ENCODE measurements around the gene PLCB4.

Gene PLCB4

DNA sequence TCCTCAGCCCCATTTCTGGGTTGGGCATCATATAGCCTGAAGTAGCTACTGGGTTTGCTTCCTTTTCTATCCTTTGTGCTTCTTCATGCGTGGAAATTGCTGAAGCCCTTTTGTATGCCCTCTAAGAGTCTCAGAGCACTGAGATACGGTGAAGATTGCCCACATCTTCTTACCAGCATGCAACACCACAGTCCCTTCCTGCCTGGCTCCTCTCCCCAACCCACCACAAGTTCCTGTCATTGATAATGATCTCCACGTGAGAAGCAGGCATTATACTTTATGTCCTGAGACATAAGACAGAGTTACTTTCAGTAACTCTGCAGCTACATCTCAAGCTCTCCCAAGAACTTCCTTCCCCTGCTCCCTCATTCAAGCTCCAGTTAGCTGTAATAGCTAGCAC is 15.8 kb upstream of the PLCB4 start:
- TF ChIP-seq, protein P1, sequence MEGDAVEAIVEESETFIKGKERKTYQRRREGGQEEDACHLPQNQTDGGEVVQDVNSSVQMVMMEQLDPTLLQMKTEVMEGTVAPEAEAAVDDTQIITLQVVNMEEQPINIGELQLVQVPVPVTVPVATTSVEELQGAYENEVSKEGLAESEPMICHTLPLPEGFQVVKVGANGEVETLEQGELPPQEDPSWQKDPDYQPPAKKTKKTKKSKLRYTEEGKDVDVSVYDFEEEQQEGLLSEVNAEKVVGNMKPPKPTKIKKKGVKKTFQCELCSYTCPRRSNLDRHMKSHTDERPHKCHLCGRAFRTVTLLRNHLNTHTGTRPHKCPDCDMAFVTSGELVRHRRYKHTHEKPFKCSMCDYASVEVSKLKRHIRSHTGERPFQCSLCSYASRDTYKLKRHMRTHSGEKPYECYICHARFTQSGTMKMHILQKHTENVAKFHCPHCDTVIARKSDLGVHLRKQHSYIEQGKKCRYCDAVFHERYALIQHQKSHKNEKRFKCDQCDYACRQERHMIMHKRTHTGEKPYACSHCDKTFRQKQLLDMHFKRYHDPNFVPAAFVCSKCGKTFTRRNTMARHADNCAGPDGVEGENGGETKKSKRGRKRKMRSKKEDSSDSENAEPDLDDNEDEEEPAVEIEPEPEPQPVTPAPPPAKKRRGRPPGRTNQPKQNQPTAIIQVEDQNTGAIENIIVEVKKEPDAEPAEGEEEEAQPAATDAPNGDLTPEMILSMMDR (IDR thresholded peaks at IDR 0.05; ENCODE audit: low read depth, low read length, missing control alignments): no peak
- no peak for DNase-seq (ENCODE audit: extremely low read depth, low read depth)

DNA sequence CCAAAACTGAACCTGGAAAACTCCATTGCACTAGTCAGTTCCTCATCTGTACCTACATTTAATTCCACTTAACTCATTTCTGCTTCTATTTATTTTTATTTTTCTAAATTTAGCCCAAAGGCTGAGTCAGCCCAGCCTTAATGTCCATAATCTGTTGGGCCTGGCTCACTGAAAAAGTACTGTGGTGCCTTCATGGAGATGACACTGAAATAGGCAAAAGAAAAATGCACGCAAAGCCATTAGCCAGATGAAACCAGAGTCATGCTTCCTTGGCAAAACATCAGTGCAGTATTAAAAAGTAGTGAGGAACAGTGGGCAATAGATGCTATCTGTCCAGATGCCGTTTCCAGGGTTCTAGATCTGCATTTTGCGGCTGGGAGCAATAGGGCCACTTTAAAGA is 14.7 kb upstream of the PLCB4 start:
- no peak overlapping the region for H3K4me3 ChIP-seq (replicated peaks; ENCODE audit: low read depth, low read length)
- DNase-seq (ENCODE audit: extremely low read depth, low read depth): no peak
- TF ChIP-seq, protein P1 (IDR thresholded peaks at IDR 0.05; ENCODE audit: low read depth, low read length, missing control alignments): no peak

More for the DNA sequence above, 15.8 kb upstream of the PLCB4 start:
- no peak overlapping the region for H3K4me3 ChIP-seq (replicated peaks; ENCODE audit: low read depth, low read length)

DNA sequence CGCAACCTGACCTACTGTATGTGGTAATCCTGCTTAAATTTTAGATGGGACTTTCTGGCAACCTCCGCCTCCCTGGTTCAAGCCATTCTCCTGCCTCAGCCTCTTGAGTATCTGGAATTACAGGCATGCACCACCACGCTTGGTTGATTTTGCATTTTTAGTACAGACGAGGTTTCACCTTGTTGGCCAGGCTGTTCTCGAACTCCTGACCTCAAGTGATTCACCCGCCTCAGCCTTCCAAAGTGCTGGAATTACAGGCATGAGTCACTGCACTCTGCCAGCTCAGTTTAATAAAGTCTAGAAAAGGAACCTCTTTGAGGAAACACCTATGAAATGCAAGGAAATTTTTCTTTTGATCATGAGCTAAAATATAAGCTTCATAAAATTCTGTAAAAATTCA is 9.0 kb upstream of the PLCB4 start:
- no peak overlapping the region for H3K4me3 ChIP-seq (replicated peaks; ENCODE audit: low read depth, low read length)
- no peak for DNase-seq (ENCODE audit: extremely low read depth, low read depth)

DNA sequence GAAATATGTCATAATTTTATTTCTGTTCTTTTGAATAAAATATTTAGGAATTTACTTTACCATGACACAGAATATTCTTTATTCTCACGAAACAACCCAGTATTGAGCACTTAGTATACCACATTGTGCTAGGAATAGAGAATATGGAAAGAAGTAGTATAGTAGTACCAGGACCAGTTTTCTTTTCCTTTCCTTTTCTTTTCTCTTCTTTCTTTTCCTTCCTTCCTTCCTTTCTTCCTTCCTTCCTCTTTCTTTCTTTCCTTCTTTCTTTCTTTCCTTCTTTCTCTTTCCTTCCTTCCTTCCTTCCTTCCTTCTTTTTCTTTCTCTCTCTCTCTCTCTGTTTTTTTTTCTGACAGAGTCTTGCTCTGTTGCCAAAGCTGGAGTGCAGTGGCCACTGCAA is 7.5 kb upstream of the PLCB4 start:
- TF ChIP-seq, protein P1 (IDR thresholded peaks at IDR 0.05; ENCODE audit: low read depth, low read length, missing control alignments): no peak
- H3K4me3 ChIP-seq (replicated peaks; ENCODE audit: low read depth, low read length): no peak overlapping the region
- DNase-seq (ENCODE audit: extremely low read depth, low read depth): no peak

More for the DNA sequence above, 9.0 kb upstream of the PLCB4 start:
- TF ChIP-seq, protein P1 (IDR thresholded peaks at IDR 0.05; ENCODE audit: low read depth, low read length, missing control alignments): no peak

DNA sequence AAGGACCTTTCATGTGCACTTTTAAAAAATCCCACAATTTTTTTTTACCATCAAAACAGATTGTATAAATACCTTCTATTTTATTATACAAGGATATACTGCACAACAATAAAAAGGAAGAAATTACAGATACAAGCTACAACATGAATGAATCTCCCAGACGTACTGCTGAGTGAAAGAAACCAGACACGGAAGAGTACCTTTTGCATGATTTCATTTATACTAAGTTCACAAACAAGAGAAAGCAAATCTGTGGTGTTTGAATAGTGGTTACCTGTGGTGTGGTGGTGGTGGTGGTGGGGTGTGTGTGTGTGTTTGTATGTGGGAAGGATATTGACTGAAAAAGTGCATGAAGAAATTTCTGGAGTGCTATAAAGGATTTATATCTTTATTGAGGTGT is 6.8 kb upstream of the PLCB4 start:
- TF ChIP-seq, protein P1 (IDR thresholded peaks at IDR 0.05; ENCODE audit: low read depth, low read length, missing control alignments): no peak
- no peak overlapping the region for H3K4me3 ChIP-seq (replicated peaks; ENCODE audit: low read depth, low read length)
- no peak for DNase-seq (ENCODE audit: extremely low read depth, low read depth)

DNA sequence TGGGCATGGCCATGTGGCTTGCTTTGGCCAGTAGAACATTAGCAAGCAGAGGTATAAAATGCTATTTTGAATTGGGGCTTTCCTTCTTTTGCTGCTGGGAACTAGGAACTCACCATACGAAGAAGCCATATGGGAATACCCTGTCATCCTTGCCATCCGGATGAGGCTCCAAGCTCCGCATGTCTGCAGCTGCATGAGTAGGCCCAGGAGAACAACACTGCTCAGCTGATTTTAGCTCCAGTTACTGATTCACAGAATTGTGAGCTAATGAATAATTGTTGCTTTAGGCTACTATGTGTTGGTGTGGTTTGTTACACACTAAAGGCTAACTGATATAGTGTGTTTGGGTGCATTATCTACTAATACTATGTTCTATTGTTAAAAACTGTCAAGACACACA is 2.7 kb upstream of the PLCB4 start:
- DNase-seq (ENCODE audit: extremely low read depth, low read depth): no peak
- no peak overlapping the region for H3K4me3 ChIP-seq (replicated peaks; ENCODE audit: low read depth, low read length)
- TF ChIP-seq, protein P1 (IDR thresholded peaks at IDR 0.05; ENCODE audit: low read depth, low read length, missing control alignments): no peak

DNA sequence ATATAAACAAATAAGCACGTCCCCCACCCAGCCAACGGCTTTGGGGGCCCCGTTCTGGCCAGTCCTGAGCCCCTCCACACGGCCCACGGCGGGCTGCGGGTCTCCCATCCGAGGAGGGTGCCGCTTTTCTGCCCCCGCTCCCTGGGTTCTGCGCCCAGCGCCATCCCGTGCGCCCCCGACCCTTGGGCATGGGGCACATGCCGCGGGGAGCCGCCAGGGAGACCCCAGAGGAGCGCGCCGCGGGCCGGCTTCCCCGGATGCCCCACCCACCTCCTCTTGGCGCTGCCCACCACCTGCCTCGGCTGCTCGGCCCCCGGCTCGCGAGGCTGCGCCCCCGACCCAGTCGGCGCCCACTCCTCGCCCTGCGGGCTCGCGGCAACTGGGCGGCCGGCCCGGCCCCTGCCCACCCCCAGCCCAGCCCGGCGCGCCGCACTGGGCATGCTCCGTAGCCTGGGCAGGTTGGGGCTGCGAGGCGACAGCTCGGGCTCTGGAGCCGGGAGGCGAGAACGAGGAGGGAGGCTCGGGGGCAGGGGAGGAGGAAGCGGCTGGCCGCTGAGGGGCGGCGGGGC is 570 bp upstream of the PLCB4 start:
- TF ChIP-seq, protein P1 (IDR thresholded peaks at IDR 0.05; ENCODE audit: low read depth, low read length, missing control alignments): no peak
- DNase-seq (ENCODE audit: extremely low read depth, low read depth): no peak
- peak overlapping the region; percentile 67 for H3K4me3 ChIP-seq (replicated peaks; ENCODE audit: low read depth, low read length)

Data from HFF-Myc (cell line).